ENCODE data around the gene ADAM12. TPM values are rescaled to one million over a fixed set of nuclear protein-coding genes. Genes with fewer than 3 reads are reported as not detected.

The ADAM12 gene
- total and polyA plus RNA-seq, 2 experiments from 2014 or later, result 0.13 to 0.87 TPM

DNA sequence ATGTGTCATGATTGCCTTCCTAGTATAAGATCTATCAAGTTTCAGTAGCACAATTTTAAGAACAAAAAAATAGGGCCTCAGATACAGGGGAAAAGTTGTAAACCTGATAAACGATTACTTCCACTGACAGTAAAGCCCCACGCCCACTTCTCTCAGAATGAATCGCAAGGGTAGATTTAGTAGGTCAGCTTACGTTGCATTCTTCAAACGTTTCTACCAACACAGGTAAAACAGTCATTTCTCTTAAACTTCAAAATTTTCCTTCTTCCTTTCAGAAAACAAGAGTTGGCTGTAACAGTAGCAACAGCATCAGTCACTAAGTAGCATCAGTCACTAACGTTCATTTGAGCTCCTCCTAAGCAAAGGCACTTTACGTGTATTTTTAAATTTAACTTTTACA, 221.5 kb downstream of the ADAM12 start:
- H3K4me3 Mint-ChIP-seq, result no peak overlapping the region
- no peak overlapping the region for H3K4me2 ChIP-seq
- DNase-seq (ENCODE audit: low spot score) (no peak), ATAC-seq (no peak)
- no peak overlapping the region for H2AFZ ChIP-seq
- peaks cover 7% of the 10 kb centered on the region for H3K27me3 Mint-ChIP-seq (ENCODE audit: insufficient read depth, low read depth, poor library complexity)
- no peaks in the 10 kb centered on the region; the same call in 1 of the 3 replicates for H3K9me3 Mint-ChIP-seq
- no peaks in the 10 kb centered on the region for H3K36me3 ChIP-seq (ENCODE audit: insufficient read depth)
- peaks cover 6% of the 10 kb centered on the region; the same call in 1 of the 3 replicates for H3K36me3 Mint-ChIP-seq (ENCODE audit: low read depth)
- no peaks in the 10 kb centered on the region for H3K79me2 ChIP-seq (replicated peaks; ENCODE audit: insufficient read depth)
- no peaks in the 10 kb centered on the region for H4K20me1 ChIP-seq (replicated peaks; ENCODE audit: insufficient read depth)
- no peak overlapping the region for H3K27ac Mint-ChIP-seq
- no peak overlapping the region for H3K4me3 ChIP-seq
- peaks cover 7% of the 10 kb centered on the region; the same call in 2 of the 3 replicates for H3K4me1 Mint-ChIP-seq
- H3F3A ChIP-seq (replicated peaks; ENCODE audit: low read depth), result no peaks in the 10 kb centered on the region
- H3K27ac ChIP-seq (ENCODE audit: low read depth), result no peak overlapping the region
- no peaks in the 10 kb centered on the region for H3K27me3 ChIP-seq (ENCODE audit: insufficient read depth)
- H3K9me2 ChIP-seq (ENCODE audit: insufficient read depth), result no peaks in the 10 kb centered on the region
- no peak for TF ChIP-seq EZH2phosphoT487 (IDR thresholded peaks at IDR 0.05; ENCODE audit: unreplicated experiment)
- no peak for TF ChIP-seq NANOG (IDR thresholded peaks at IDR 0.05; ENCODE audit: borderline replicate concordance)
- TF ChIP-seq CREB1 (CRISPR knock-in tag; IDR thresholded peaks at IDR 0.05; ENCODE audit: low read depth), result no peak
- no peaks in the 10 kb centered on the region for H3K4me1 ChIP-seq (ENCODE audit: insufficient read depth)

DNA sequence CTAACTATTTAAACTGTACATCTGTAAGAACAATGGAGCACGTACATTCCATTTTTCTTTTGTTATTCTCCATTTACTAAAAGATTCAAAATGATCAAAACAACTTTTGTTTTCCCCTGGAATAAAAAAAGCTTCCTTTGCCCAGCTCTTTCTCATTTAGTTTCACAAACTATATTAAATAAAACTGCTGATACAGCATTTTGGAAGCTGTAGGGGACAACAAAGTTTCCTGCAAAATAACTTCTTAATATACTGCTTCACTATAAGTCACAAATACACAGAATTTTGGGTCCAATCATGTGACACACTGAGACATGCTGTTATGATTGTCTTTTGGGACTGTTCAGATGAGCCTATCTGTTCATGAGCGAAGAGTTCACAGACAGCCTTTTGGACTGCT, 222.4 kb downstream of the ADAM12 start:
- Histone ChIP-seq H3K79me2 (replicated peaks; ENCODE audit: insufficient read depth) (no peaks in the 10 kb centered on the region), H3K4me2 (no peak overlapping the region), H3K27me3 (ENCODE audit: insufficient read depth) (no peaks in the 10 kb centered on the region), H3K9me2 (ENCODE audit: insufficient read depth) (no peaks in the 10 kb centered on the region), H3F3A (replicated peaks; ENCODE audit: low read depth) (no peaks in the 10 kb centered on the region), H4K20me1 (replicated peaks; ENCODE audit: insufficient read depth) (no peaks in the 10 kb centered on the region), H3K36me3 (ENCODE audit: insufficient read depth) (no peaks in the 10 kb centered on the region), H3K4me1 (ENCODE audit: insufficient read depth) (no peaks in the 10 kb centered on the region), H3K4me3 (no peak overlapping the region), H2AFZ (no peak overlapping the region), H3K27ac (ENCODE audit: low read depth) (no peak overlapping the region)
- no peak for ATAC-seq
- Mint-ChIP-seq H3K9me3 (no peaks in the 10 kb centered on the region; the same call in 1 of the 3 replicates), H3K4me3 (no peak overlapping the region), H3K27ac (no peak overlapping the region), H3K27me3 (ENCODE audit: insufficient read depth, low read depth, poor library complexity) (peaks cover 10% of the 10 kb centered on the region), H3K4me1 (peaks cover 14% of the 10 kb centered on the region), H3K36me3 (ENCODE audit: low read depth) (peaks cover 6% of the 10 kb centered on the region; the same call in 1 of the 3 replicates)
- no peak for DNase-seq (ENCODE audit: low spot score)
- TF ChIP-seq JUNB (IDR thresholded peaks at IDR 0.05; ENCODE audit: unreplicated experiment) (no peak), EZH2 (IDR thresholded peaks at IDR 0.05; ENCODE audit: low read depth, unreplicated experiment) (no peak), POLR2AphosphoS5 (IDR thresholded peaks at IDR 0.05; ENCODE audit: low read depth) (no peak), CREB1 (CRISPR knock-in tag; IDR thresholded peaks at IDR 0.05; ENCODE audit: low read depth) (no peak), ZNF331 (CRISPR knock-in tag; IDR thresholded peaks at IDR 0.05; ENCODE audit: low read depth) (no peak), ZNF462 (CRISPR knock-in tag; IDR thresholded peaks at IDR 0.05) (no peak), ETS1 (IDR thresholded peaks at IDR 0.05) (no peak)
- TF ChIP-seq, protein P1, sequence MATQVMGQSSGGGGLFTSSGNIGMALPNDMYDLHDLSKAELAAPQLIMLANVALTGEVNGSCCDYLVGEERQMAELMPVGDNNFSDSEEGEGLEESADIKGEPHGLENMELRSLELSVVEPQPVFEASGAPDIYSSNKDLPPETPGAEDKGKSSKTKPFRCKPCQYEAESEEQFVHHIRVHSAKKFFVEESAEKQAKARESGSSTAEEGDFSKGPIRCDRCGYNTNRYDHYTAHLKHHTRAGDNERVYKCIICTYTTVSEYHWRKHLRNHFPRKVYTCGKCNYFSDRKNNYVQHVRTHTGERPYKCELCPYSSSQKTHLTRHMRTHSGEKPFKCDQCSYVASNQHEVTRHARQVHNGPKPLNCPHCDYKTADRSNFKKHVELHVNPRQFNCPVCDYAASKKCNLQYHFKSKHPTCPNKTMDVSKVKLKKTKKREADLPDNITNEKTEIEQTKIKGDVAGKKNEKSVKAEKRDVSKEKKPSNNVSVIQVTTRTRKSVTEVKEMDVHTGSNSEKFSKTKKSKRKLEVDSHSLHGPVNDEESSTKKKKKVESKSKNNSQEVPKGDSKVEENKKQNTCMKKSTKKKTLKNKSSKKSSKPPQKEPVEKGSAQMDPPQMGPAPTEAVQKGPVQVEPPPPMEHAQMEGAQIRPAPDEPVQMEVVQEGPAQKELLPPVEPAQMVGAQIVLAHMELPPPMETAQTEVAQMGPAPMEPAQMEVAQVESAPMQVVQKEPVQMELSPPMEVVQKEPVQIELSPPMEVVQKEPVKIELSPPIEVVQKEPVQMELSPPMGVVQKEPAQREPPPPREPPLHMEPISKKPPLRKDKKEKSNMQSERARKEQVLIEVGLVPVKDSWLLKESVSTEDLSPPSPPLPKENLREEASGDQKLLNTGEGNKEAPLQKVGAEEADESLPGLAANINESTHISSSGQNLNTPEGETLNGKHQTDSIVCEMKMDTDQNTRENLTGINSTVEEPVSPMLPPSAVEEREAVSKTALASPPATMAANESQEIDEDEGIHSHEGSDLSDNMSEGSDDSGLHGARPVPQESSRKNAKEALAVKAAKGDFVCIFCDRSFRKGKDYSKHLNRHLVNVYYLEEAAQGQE (IDR thresholded peaks at IDR 0.05; ENCODE audit: unreplicated experiment), result no peak
